ENCODE results near the gene PCBP1.
"Not testable (repeated sequence)": the region's sequence is repeated elsewhere in the genome, so short reads cannot be mapped to it uniquely, and the experiment has no call there.

Gene PCBP1

GRCh38 chr2:70081221-70081620 is 6.1 kb upstream of the PCBP1 start:
- no peak for DNase-seq (ENCODE audit: low read depth in 2 of 2)

GRCh38 chr2:70083344-70084156 is 3.7 kb upstream of the PCBP1 start:
- DNase-seq (ENCODE audit: low read depth in 2 of 2) = peak in 1 of 2 donors; percentile 64

GRCh38 chr2:70084973-70085710 is 2.1 kb upstream of the PCBP1 start:
- DNase-seq (ENCODE audit: low read depth in 2 of 2) = no peak

GRCh38 chr2:70085711-70086277 is 1.5 kb upstream of the PCBP1 start:
- no peak for DNase-seq (ENCODE audit: low read depth in 2 of 2)

GRCh38 chr2:70086278-70086837 is 919 bp upstream of the PCBP1 start:
- peak in 1 of 2 donors; percentile 69 for DNase-seq (ENCODE audit: low read depth in 2 of 2)

- no peak for DNase-seq (ENCODE audit: low read depth in 2 of 2)
Observed at GRCh38 chr2:70087702-70088597, 673 bp downstream of the PCBP1 start.

GRCh38 chr2:70088598-70089219 is 1.4 kb downstream of the PCBP1 start:
- no peak for DNase-seq (ENCODE audit: low read depth in 2 of 2)

- no peak for DNase-seq (ENCODE audit: low read depth in 2 of 2)
Observed at GRCh38 chr2:70089220-70089982, 2.1 kb downstream of the PCBP1 start.

GRCh38 chr2:70089983-70090525 is 2.8 kb downstream of the PCBP1 start:
- DNase-seq (ENCODE audit: low read depth in 2 of 2) = no peak

GRCh38 chr2:70090706-70091334 is 3.5 kb downstream of the PCBP1 start:
- no peak for DNase-seq (ENCODE audit: low read depth in 2 of 2)

GRCh38 chr2:70091364-70091763 is 4.1 kb downstream of the PCBP1 start:
- DNase-seq (ENCODE audit: low read depth in 2 of 2) = no peak

GRCh38 chr2:70091816-70092215 is 4.5 kb downstream of the PCBP1 start:
- no peak for DNase-seq (ENCODE audit: low read depth in 2 of 2)

- DNase-seq (ENCODE audit: low read depth in 2 of 2) = not testable (repeated sequence)
Observed at GRCh38 chr2:70092576-70093243, 5.4 kb downstream of the PCBP1 start.

- no peak for DNase-seq (ENCODE audit: low read depth in 2 of 2)
Observed at GRCh38 chr2:70094171-70094977, 7.1 kb downstream of the PCBP1 start.

- DNase-seq (ENCODE audit: low read depth in 2 of 2) = no peak
Observed at GRCh38 chr2:70094978-70095719, 7.9 kb downstream of the PCBP1 start.

- DNase-seq (ENCODE audit: low read depth in 2 of 2) = no peak
Observed at GRCh38 chr2:70095720-70096670, 8.7 kb downstream of the PCBP1 start.

Data from stimulated activated CD4-positive, alpha-beta T cell treated with anti-CD3 and anti-CD28 coated beads, Interleukin-15, amount 100 ng/mL, for 48 hours (primary cell).